ENCODE data around the gene STEAP4. TPM values are rescaled to one million over a fixed set of nuclear protein-coding genes. Genes with fewer than 3 reads are reported as not detected.

The STEAP4 gene
- total and polyA plus RNA-seq, 3 experiments from 2014 or later = not detected

- CTCF ChIA-PET = interaction anchor here (1.2 kb wide), 1 partner anchor 10 kb away, joined by 3 read pairs; no protein-coding TSS in a partner anchor
- no peak for DNase-seq
- Histone ChIP-seq H3K9me3 (ENCODE audit: low read length) (no peaks in the 10 kb centered on the region), H3K27ac (ENCODE audit: low read depth, low read length) (no peak overlapping the region), H3K27me3 (ENCODE audit: insufficient read depth, low read length, poor library complexity, severe bottlenecking) (no peaks in the 10 kb centered on the region), H3K4me3 (ENCODE audit: low read length) (no peak overlapping the region), H3K4me1 (ENCODE audit: insufficient read depth, low read length) (no peaks in the 10 kb centered on the region), H3K36me3 (ENCODE audit: insufficient read depth, low read length) (no peaks in the 10 kb centered on the region)
- peaks cover 3 to 21% of the 10 kb centered on the region in 2 donors for H3K27me3 Mint-ChIP-seq
- H3K4me3 Mint-ChIP-seq = no peak overlapping the region
- H3K4me1 Mint-ChIP-seq = no peaks in the 10 kb centered on the region
- H3K36me3 Mint-ChIP-seq = no peaks in the 10 kb centered on the region
- no peak overlapping the region for H3K27ac Mint-ChIP-seq
- H3K9me3 Mint-ChIP-seq = no peaks in the 10 kb centered on the region
- POLR2A ChIA-PET = no interaction called here
Measured at GRCh38 chr7:88299126-88299525, 7.6 kb downstream of the STEAP4 start.

- Histone ChIP-seq H3K27me3 (ENCODE audit: insufficient read depth, low read length, poor library complexity, severe bottlenecking) (no peaks in the 10 kb centered on the region), H3K4me3 (ENCODE audit: low read length) (no peak overlapping the region), H3K36me3 (ENCODE audit: insufficient read depth, low read length) (no peaks in the 10 kb centered on the region), H3K27ac (ENCODE audit: low read depth, low read length) (no peak overlapping the region), H3K9me3 (ENCODE audit: low read length) (no peaks in the 10 kb centered on the region), H3K4me1 (ENCODE audit: insufficient read depth, low read length) (no peaks in the 10 kb centered on the region)
- POLR2A ChIA-PET = no interaction called here
- no peak overlapping the region for H3K27ac Mint-ChIP-seq
- no peaks in the 10 kb centered on the region for H3K9me3 Mint-ChIP-seq
- no peak overlapping the region for H3K4me3 Mint-ChIP-seq
- no peak for DNase-seq
- H3K27me3 Mint-ChIP-seq = peaks cover 5 to 15% of the 10 kb centered on the region in 2 donors
- no peaks in the 10 kb centered on the region for H3K36me3 Mint-ChIP-seq
- no peaks in the 10 kb centered on the region for H3K4me1 Mint-ChIP-seq
- CTCF ChIA-PET = no interaction called here
Measured at GRCh38 chr7:88293866-88294265, 12.8 kb downstream of the STEAP4 start.

GRCh38 chr7:88291398-88292173 lies 15.1 kb downstream of the STEAP4 start:
- no peaks in the 10 kb centered on the region for H3K36me3 Mint-ChIP-seq
- Histone ChIP-seq H3K9me3 (ENCODE audit: low read length) (no peaks in the 10 kb centered on the region), H3K4me3 (ENCODE audit: low read length) (no peak overlapping the region), H3K27ac (ENCODE audit: low read depth, low read length) (no peak overlapping the region), H3K36me3 (ENCODE audit: insufficient read depth, low read length) (no peaks in the 10 kb centered on the region), H3K27me3 (ENCODE audit: insufficient read depth, low read length, poor library complexity, severe bottlenecking) (no peaks in the 10 kb centered on the region), H3K4me1 (ENCODE audit: insufficient read depth, low read length) (no peaks in the 10 kb centered on the region)
- no peak overlapping the region for H3K27ac Mint-ChIP-seq
- CTCF ChIA-PET = no interaction called here
- H3K27me3 Mint-ChIP-seq = peaks cover 5 to 17% of the 10 kb centered on the region in 2 donors
- no peaks in the 10 kb centered on the region for H3K9me3 Mint-ChIP-seq
- POLR2A ChIA-PET = no interaction called here
- no peak overlapping the region for H3K4me3 Mint-ChIP-seq
- H3K4me1 Mint-ChIP-seq = no peaks in the 10 kb centered on the region
- no peak for DNase-seq

- POLR2A ChIA-PET = no interaction called here
Measured at GRCh38 chr7:88290491-88290890, 16.2 kb downstream of the STEAP4 start.

GRCh38 chr7:88289564-88290025 lies 17.1 kb downstream of the STEAP4 start:
- Histone ChIP-seq H3K9me3 (ENCODE audit: low read length) (no peaks in the 10 kb centered on the region), H3K27me3 (ENCODE audit: insufficient read depth, low read length, poor library complexity, severe bottlenecking) (no peaks in the 10 kb centered on the region), H3K4me1 (ENCODE audit: insufficient read depth, low read length) (no peaks in the 10 kb centered on the region), H3K27ac (ENCODE audit: low read depth, low read length) (no peak overlapping the region), H3K4me3 (ENCODE audit: low read length) (no peak overlapping the region), H3K36me3 (ENCODE audit: insufficient read depth, low read length) (no peaks in the 10 kb centered on the region)
- Mint-ChIP-seq H3K27ac (no peak overlapping the region), H3K36me3 (no peaks in the 10 kb centered on the region), H3K9me3 (no peaks in the 10 kb centered on the region), H3K4me3 (no peak overlapping the region), H3K27me3 (peaks cover 5 to 20% of the 10 kb centered on the region in 2 donors), H3K4me1 (no peaks in the 10 kb centered on the region)
- DNase-seq = no peak
- POLR2A ChIA-PET = no interaction called here
- CTCF ChIA-PET = no interaction called here

More at GRCh38 chr7:88290491-88290890, 16.2 kb downstream of the STEAP4 start:
- CTCF ChIA-PET = no interaction called here
- peaks cover 5 to 17% of the 10 kb centered on the region in 2 donors for H3K27me3 Mint-ChIP-seq
- DNase-seq = no peak
- H3K27ac Mint-ChIP-seq = no peak overlapping the region
- Histone ChIP-seq H3K27ac (ENCODE audit: low read depth, low read length) (no peak overlapping the region), H3K9me3 (ENCODE audit: low read length) (no peaks in the 10 kb centered on the region), H3K27me3 (ENCODE audit: insufficient read depth, low read length, poor library complexity, severe bottlenecking) (no peaks in the 10 kb centered on the region), H3K36me3 (ENCODE audit: insufficient read depth, low read length) (no peaks in the 10 kb centered on the region), H3K4me3 (ENCODE audit: low read length) (no peak overlapping the region), H3K4me1 (ENCODE audit: insufficient read depth, low read length) (no peaks in the 10 kb centered on the region)
- no peak overlapping the region for H3K4me3 Mint-ChIP-seq
- H3K36me3 Mint-ChIP-seq = no peaks in the 10 kb centered on the region
- H3K9me3 Mint-ChIP-seq = no peaks in the 10 kb centered on the region
- H3K4me1 Mint-ChIP-seq = no peaks in the 10 kb centered on the region

GRCh38 chr7:88281749-88282148 lies 24.9 kb downstream of the STEAP4 start:
- Histone ChIP-seq H3K27me3 (ENCODE audit: insufficient read depth, low read length, poor library complexity, severe bottlenecking) (no peaks in the 10 kb centered on the region), H3K36me3 (ENCODE audit: insufficient read depth, low read length) (no peaks in the 10 kb centered on the region), H3K4me3 (ENCODE audit: low read length) (no peak overlapping the region), H3K27ac (ENCODE audit: low read depth, low read length) (no peak overlapping the region), H3K4me1 (ENCODE audit: insufficient read depth, low read length) (no peaks in the 10 kb centered on the region), H3K9me3 (ENCODE audit: low read length) (no peaks in the 10 kb centered on the region)
- Mint-ChIP-seq H3K4me3 (no peak overlapping the region), H3K27ac (no peak overlapping the region), H3K36me3 (no peaks in the 10 kb centered on the region), H3K27me3 (peaks cover 0 to 23% of the 10 kb centered on the region in 2 donors), H3K4me1 (no peaks in the 10 kb centered on the region), H3K9me3 (no peaks in the 10 kb centered on the region)
- CTCF ChIA-PET = no interaction called here
- no peak for DNase-seq
- POLR2A ChIA-PET = no interaction called here

- POLR2A ChIA-PET = no interaction called here
Measured at GRCh38 chr7:88280801-88281200, 25.9 kb downstream of the STEAP4 start.

GRCh38 chr7:88279323-88279722 lies 27.4 kb downstream of the STEAP4 start:
- ChIA-PET POLR2A (no interaction called here), CTCF (no interaction called here)
- Histone ChIP-seq H3K36me3 (ENCODE audit: insufficient read depth, low read length) (no peaks in the 10 kb centered on the region), H3K4me3 (ENCODE audit: low read length) (no peak overlapping the region), H3K9me3 (ENCODE audit: low read length) (no peaks in the 10 kb centered on the region), H3K27ac (ENCODE audit: low read depth, low read length) (no peak overlapping the region), H3K27me3 (ENCODE audit: insufficient read depth, low read length, poor library complexity, severe bottlenecking) (no peaks in the 10 kb centered on the region), H3K4me1 (ENCODE audit: insufficient read depth, low read length) (no peaks in the 10 kb centered on the region)
- Mint-ChIP-seq H3K27ac (no peak overlapping the region), H3K9me3 (no peaks in the 10 kb centered on the region), H3K4me1 (no peaks in the 10 kb centered on the region), H3K27me3 (peaks cover 0 to 20% of the 10 kb centered on the region in 2 donors), H3K36me3 (no peaks in the 10 kb centered on the region), H3K4me3 (no peak overlapping the region)
- DNase-seq = no peak

More at GRCh38 chr7:88280801-88281200, 25.9 kb downstream of the STEAP4 start:
- H3K27me3 ChIP-seq (ENCODE audit: insufficient read depth, low read length, poor library complexity, severe bottlenecking) = no peaks in the 10 kb centered on the region
- H3K4me3 ChIP-seq (ENCODE audit: low read length) = no peak overlapping the region
- no peaks in the 10 kb centered on the region for H3K4me1 Mint-ChIP-seq
- no peaks in the 10 kb centered on the region for H3K9me3 Mint-ChIP-seq
- no peaks in the 10 kb centered on the region for H3K36me3 Mint-ChIP-seq
- no peak overlapping the region for H3K27ac ChIP-seq (ENCODE audit: low read depth, low read length)
- no peaks in the 10 kb centered on the region for H3K9me3 ChIP-seq (ENCODE audit: low read length)
- peaks cover 0 to 23% of the 10 kb centered on the region in 2 donors for H3K27me3 Mint-ChIP-seq
- no peaks in the 10 kb centered on the region for H3K4me1 ChIP-seq (ENCODE audit: insufficient read depth, low read length)
- DNase-seq = no peak
- no peak overlapping the region for H3K4me3 Mint-ChIP-seq
- CTCF ChIA-PET = no interaction called here
- H3K27ac Mint-ChIP-seq = no peak overlapping the region
- no peaks in the 10 kb centered on the region for H3K36me3 ChIP-seq (ENCODE audit: insufficient read depth, low read length)

Measured in CD8-positive, alpha-beta memory T cell (primary cell).